Psoas muscle (tissue), 8 donors: Measurements from ENCODE around the gene RBSN. TPM values are rescaled to one million over a fixed set of nuclear protein-coding genes. Genes with fewer than 3 reads are reported as not detected.

Source experiments
- ATAC-seq, 4 donors: fragments of 200-7000 bp; cut with Tn5 transposase; one replicate each; pipeline ENCODE4 v1.9.1; 2020; ENCODE audit warnings: moderate library complexity in 3 of 4, mild to moderate bottlenecking in 2 of 4
- DNase-seq, 2 donors: peaks; one replicate each; pipeline ENCODE4 v3.0.0-alpha.2; 2020
- H3K27ac ChIP-seq: fragments of 200-600 bp; one replicate; pipeline ENCODE4 v1.8.0; 2022
- H3K27me3 ChIP-seq, 3 donors: fragments of 200-600 bp in 1 of 3; one replicate each; pipeline versions ENCODE4 v1.6.1 to v1.8.0; 2013 to 2022; ENCODE audit warnings: low read length in 2 of 3, mild to moderate bottlenecking in 2 of 3, moderate library complexity in 1 of 3; ENCODE audit not compliant: insufficient read depth in 3 of 3
- H3K36me3 ChIP-seq, 2 donors: fragments of 200-600 bp in 1 of 2; one replicate each; pipeline versions ENCODE4 v1.6.1 to v1.8.0; 2013 to 2022; ENCODE audit warnings: low read depth in 1 of 2, mild to moderate bottlenecking in 1 of 2, moderate library complexity in 1 of 2; ENCODE audit not compliant: insufficient read depth in 1 of 2
- H3K4me1 ChIP-seq: fragments of 200-600 bp; one replicate; pipeline ENCODE4 v1.8.0; 2022
- H3K4me3 ChIP-seq: fragments of 200-600 bp; one replicate; pipeline ENCODE4 v1.8.0; 2022; ENCODE audit warnings: mild to moderate bottlenecking
- H3K9me3 ChIP-seq: fragments of 200-600 bp; one replicate; pipeline ENCODE4 v1.8.0; 2022
- WGBS, 3 donors: extraction: QIAGEN DNeasy Blood & Tissue Kit; methylation state at CpG; one replicate each; pipeline versions ENCODE4 v1.1.6 to v1.1.7; 2013; 5-methylcytosine and 5-hydroxymethylcytosine counted together
- intact Hi-C, 2 donors: fragments of 100-400 bp; cut with DNase I; formaldehyde crosslinking; loops; one replicate each; pipeline versions ENCODE4 v1.11.0 to v1.14.2; 2022
- polyA plus RNA-seq, 3 donors: library from polyadenylated mRNA; stranded (reverse); fragments of 200-250 nt; gene quantifications; one replicate each; pipeline ENCODE4 v1.2.3, GENCODE V29; 2013
- total RNA-seq, 4 donors: library from RNA; stranded (reverse); fragmentation: NEBNext Ultra II Directional in 2 of 4; extraction: Animal tissue kit (Norgen Biotek cat#: 25700) in 2 of 4; gene quantifications; one replicate each; pipeline versions ENCODE4 v1.2.1 to v1.2.4, GENCODE V29; 2021 to 2023
- TF ChIP-seq, protein P1 (sequence below): fragments of 200-600 bp; IDR thresholded peaks from one replicate; pipeline ENCODE4 v1.8.0; 2022; ENCODE audit warnings: antibody characterized with exemption
- donor health status: healthy with polysubstance abuse.
- donor health status: DM: no; HTN: no; CAD: no; lungs with moderate emphysema.
- donor health status: Bipolar disorder and iron deficiency.
- donor health status: healthy.
- donor health status: DM: yes; HTN: yes; CAD: no.
- donor health status: DM: no; HTN: no; CAD: no.
- donor health status: DM: no; HTN: no; CAD: no.
- donor health status: DM: yes; HTN: yes; CAD: no.

The RBSN gene
- total and polyA plus RNA-seq, 7 donors = 7.7 to 26.3 (median 21.3) TPM

DNA sequence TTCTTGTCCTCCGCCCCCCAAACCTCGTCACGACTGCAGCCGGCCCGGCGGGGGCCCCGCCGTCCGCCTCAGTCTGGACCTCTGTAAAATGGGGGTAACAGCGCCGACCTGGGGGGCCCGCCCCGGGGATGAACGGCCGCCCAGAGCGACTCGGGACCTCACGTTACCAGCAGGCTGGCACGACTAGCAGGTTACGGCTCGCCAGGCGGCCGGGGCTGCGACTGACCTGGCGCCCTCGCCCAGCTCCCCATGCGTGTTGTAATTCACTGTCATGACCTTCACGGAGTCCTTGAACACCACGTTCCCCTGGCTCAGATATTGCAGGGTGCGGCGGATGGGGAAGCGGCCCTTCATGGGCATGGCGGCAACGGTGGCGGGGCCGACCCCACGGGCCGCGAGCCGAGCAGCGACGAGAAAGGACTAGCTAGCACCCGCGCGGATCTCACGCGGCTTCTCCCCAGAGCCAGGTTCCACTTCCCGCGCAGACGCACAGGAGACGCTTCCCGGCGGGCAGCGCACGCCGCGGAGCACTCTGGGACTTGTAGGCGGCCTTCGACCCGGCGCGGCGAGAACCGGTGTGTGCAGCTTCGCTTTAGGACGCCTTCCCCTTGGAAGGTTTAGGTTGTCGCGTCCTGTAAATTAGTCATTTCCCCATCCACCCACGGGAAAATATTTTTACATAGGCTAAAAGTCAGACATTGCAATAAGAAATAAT, 34.0 kb downstream of the RBSN start, which contains the start of gene MRPS25:
Gene MRPS25, minus strand, starts transcription at position 481 of the 715 bp plus-strand sequence. Its CDS starts 121 bp downstream, at position 360.
- Histone ChIP-seq H3K9me3 (no peaks in the 10 kb centered on the region), H3K27me3 (no peaks in the 10 kb centered on the region), H3K36me3 (peaks cover 0 to 5% of the 10 kb centered on the region in 2 donors), H3K27ac (peak within 1 kb of the TSS; percentile 92), H3K4me1 (peaks cover 13% of the 10 kb centered on the region), H3K4me3 (peak within 1 kb of the TSS; percentile 93)
- 0% methylated on average over 57 to 69 of the region's 69 CpGs for WGBS, 3 donors
- ATAC-seq (peak; percentile 97 to 98 (median 98)), DNase-seq (peak; percentile 92 to 96)
- intact Hi-C loops = no loop called here
- TF ChIP-seq, protein P1, sequence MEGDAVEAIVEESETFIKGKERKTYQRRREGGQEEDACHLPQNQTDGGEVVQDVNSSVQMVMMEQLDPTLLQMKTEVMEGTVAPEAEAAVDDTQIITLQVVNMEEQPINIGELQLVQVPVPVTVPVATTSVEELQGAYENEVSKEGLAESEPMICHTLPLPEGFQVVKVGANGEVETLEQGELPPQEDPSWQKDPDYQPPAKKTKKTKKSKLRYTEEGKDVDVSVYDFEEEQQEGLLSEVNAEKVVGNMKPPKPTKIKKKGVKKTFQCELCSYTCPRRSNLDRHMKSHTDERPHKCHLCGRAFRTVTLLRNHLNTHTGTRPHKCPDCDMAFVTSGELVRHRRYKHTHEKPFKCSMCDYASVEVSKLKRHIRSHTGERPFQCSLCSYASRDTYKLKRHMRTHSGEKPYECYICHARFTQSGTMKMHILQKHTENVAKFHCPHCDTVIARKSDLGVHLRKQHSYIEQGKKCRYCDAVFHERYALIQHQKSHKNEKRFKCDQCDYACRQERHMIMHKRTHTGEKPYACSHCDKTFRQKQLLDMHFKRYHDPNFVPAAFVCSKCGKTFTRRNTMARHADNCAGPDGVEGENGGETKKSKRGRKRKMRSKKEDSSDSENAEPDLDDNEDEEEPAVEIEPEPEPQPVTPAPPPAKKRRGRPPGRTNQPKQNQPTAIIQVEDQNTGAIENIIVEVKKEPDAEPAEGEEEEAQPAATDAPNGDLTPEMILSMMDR = no peak

DNA sequence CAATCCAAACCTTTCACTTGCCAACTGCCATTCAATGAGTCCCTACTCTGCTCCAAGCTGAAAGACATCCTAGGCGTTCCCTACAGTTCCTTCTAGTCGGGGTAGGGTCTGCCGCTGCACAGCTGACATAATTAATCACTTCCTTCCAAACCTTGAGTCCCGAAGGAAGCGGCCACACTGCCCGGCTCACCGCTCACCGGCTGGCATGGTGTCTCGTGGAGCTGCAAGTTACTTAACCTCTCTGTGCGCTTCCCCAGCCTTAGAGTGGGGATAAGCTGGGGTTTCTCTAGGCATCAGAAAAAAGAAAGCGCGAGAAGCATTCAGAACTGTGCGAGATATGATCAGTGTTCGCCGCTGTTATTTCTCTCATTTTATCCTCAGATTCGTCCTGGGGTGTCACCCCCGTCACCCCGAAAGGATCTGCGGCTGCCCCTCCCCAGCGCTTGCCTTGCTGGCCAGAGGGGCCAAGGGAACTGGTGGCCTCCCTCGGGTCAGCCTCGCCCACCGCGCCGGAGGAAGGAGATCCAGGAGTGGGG, 34.6 kb downstream of the RBSN start:
- Histone ChIP-seq H3K36me3 (peaks cover 0 to 11% of the 10 kb centered on the region in 2 donors), H3K4me3 (peak overlapping the region; percentile 93), H3K9me3 (no peaks in the 10 kb centered on the region), H3K27ac (peak overlapping the region; percentile 92), H3K4me1 (peaks cover 13% of the 10 kb centered on the region), H3K27me3 (no peaks in the 10 kb centered on the region)
- TF ChIP-seq, protein P1 = no peak
- DNase-seq (peak in 1 of 2 donors; percentile 65), ATAC-seq (peak; percentile 41 to 66 (median 54))
- 0 to 1% (median 1%) methylated on average over 25 of the region's 25 CpGs for WGBS, 3 donors
- intact Hi-C loops = no loop called here

DNA sequence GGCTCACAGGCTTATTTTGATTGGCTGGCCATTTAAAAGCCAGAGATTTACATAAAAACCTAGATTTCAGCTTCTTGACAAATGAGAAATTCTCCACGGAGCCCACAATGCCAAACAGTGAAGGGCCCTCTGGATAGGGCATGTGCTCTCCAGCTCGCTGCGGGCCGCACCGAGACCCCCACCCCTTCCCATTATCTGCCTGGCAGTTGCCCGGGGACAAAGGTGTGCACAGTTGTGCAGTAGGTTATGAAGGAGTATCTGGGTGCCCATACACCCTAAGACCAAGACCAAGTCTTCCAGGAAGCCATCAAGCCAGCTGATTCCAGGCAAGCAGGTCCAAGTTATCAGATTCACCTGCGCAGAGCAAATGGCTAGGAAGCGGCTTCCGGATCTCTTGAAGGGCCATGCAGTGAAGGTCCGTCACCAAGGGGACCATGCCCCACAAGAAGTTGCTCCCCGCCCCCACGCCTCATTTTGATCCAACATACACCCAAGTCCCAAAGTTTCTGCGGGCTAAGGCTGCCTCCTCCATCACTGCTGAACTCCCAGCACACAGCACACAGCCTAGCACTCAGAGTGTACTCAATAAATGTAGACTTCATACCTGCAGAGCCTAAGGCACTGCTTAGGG, 35.2 kb downstream of the RBSN start:
- Histone ChIP-seq H3K27ac (peak overlapping the region; percentile 92), H3K36me3 (peaks cover 0 to 17% of the 10 kb centered on the region in 2 donors), H3K27me3 (no peaks in the 10 kb centered on the region), H3K4me3 (peak overlapping the region; percentile 93), H3K9me3 (no peaks in the 10 kb centered on the region), H3K4me1 (peaks cover 13% of the 10 kb centered on the region)
- TF ChIP-seq, protein P1 = no peak
- no peak for ATAC-seq
- 82 to 87% (median 84%) methylated on average over 13 of the region's 13 CpGs for WGBS, 3 donors
- intact Hi-C loops = no loop called here
- no peak for DNase-seq

DNA sequence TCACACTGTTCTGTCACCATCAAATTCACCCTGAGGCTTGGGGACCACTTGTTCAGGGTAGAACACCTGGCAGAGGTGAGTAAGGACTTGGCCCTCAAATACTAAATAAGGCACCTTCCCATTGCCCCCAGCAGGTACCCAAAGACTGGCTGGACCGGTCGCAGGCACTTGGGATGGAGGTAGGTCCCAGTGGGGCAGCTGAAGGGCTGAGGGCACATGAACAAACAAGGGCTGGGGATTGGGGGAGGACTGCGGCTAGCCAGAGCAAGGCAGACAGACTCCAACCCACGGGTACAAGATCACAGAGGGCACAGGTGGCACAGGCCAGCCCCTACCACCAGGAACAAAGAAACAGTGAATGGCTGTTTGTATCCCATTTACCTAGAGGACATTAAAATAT, 35.7 kb downstream of the RBSN start:
- intact Hi-C loops = no loop called here
- peak overlapping the region; percentile 92 for H3K27ac ChIP-seq
- DNase-seq (no peak), ATAC-seq (no peak)
- TF ChIP-seq, protein P1 = no peak
- WGBS, 3 donors = 73 to 80% (median 75%) methylated on average over 4 of the region's 4 CpGs
- H3K36me3 ChIP-seq = peaks cover 0 to 22% of the 10 kb centered on the region in 2 donors
- H3K4me3 ChIP-seq = peak overlapping the region; percentile 93
- H3K4me1 ChIP-seq = peaks cover 13% of the 10 kb centered on the region
- H3K27me3 ChIP-seq = no peaks in the 10 kb centered on the region
- no peaks in the 10 kb centered on the region for H3K9me3 ChIP-seq
